ENCODE measurements around the gene CLDND2. TPM values are rescaled to one million over a fixed set of nuclear protein-coding genes. Genes with fewer than 3 reads are reported as not detected.
A peak's percentile ranks its signal among the peaks of the same experiment; 100 is the strongest.
"Not testable (repeated sequence)": the region's sequence is repeated elsewhere in the genome, so short reads cannot be mapped to it uniquely, and the experiment has no call there.

Gene CLDND2
- total and polyA plus RNA-seq, 10 of the 15 experiments (the other 5 are each of a cell fraction or from before 2014, with no cell fraction given): 0.24 to 7.1 (median 1.8) TPM; not detected in 1

GRCh38 chr19:51407511-51408131 is 38.8 kb upstream of the CLDND2 start (continued):
- TF ChIP-seq NBN (IDR thresholded peaks at IDR 0.05): no peak

GRCh38 chr19:51402117-51402516 is 33.3 kb upstream of the CLDND2 start:
- Histone ChIP-seq H3K27ac (ENCODE audit: control insufficient read depth, insufficient read depth) (no peak overlapping the region), H3K4me2 (ENCODE audit: control insufficient read depth, insufficient read depth) (no peak overlapping the region), H3K4me1 (ENCODE audit: control insufficient read depth, insufficient read depth, low read length) (no peaks in the 10 kb centered on the region), H3K36me3 (ENCODE audit: control insufficient read depth in 2 of 2, insufficient read depth in 2 of 2, low read length in 1 of 2) (no peaks in the 10 kb centered on the region), H4K20me1 (ENCODE audit: control insufficient read depth, insufficient read depth) (no peaks in the 10 kb centered on the region), H3K79me2 (ENCODE audit: control insufficient read depth, insufficient read depth, low read length) (no peaks in the 10 kb centered on the region), H3K9ac (ENCODE audit: control insufficient read depth, insufficient read depth, low read length) (no peak overlapping the region), H3K27me3 (replicated peaks in 1 of 2; ENCODE audit: control insufficient read depth in 2 of 2, insufficient read depth in 2 of 2, low read length in 1 of 2) (no peaks in the 10 kb centered on the region), H2AFZ (ENCODE audit: control insufficient read depth, low read depth, low read length) (no peak overlapping the region), H3K4me3 (no peak overlapping the region), H3K9me3 (replicated peaks; ENCODE audit: control insufficient read depth, insufficient read depth, low read length) (peaks cover 7% of the 10 kb centered on the region)
- intact Hi-C loops (cut with micrococcal nuclease; ENCODE audit: unreplicated experiment) (no loop called here), in situ Hi-C loops (cut with MboI) (no loop called here)
- CTCF ChIA-PET: interaction anchor here (2.0 to 6.0 kb wide), 3 partner anchors 16 to 38 kb away, joined by 8 to 41 read pairs (median 38); partner anchors contain the start of gene SIGLEC10
- ATAC-seq (no peak), FAIRE-seq (no peak), DNase-seq (ENCODE audit: low read depth, low spot score) (no peak)
- SMC1A ChIA-PET (ENCODE audit: uncharacterized antibody, unreplicated experiment): no interaction called here
- POLR2A ChIA-PET: no interaction called here
- RAD21 ChIA-PET (ENCODE audit: unreplicated experiment): no interaction called here
- TF ChIP-seq CBX5 (IDR thresholded peaks at IDR 0.05; ENCODE audit: low read depth) (peak; percentile 55; the same call in 1 of the 2 replicates), EP300 (IDR thresholded peaks at IDR 0.05; ENCODE audit: borderline replicate concordance in 1 of 2, control insufficient read depth in 1 of 2, low read depth in 2 of 2, low read length in 2 of 2) (no peak)
- 76% methylated on average over 9 of the region's 9 CpGs for WGBS (ENCODE audit: insufficient coverage, insufficient replicate concordance, low lambda C conversion rate, missing lambda C conversion rate)
- BruUV-seq (replicated peaks): no TSS peak

DNA sequence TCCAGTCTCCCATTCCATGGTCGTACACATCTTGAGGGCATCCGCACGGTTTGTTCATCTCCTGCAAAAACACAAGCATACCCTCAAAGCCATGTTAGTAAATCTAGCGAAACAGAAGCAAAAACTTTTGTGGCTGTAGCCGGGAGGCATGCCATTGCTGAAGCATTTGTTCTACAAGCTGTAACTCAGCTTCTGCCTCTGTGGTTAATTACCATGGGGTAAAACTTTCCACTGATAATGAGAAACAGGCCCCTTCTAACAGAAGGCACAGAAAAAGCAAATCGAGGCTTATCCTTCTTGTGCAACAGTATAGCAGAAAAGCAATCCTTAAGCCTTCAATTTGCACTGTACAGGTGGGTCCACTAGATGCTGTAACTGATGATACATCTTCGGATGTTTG is 31.1 kb upstream of the CLDND2 start:
- H2AFZ ChIP-seq (ENCODE audit: control insufficient read depth, low read depth, low read length); H3K4me1 ChIP-seq (ENCODE audit: control insufficient read depth, insufficient read depth, low read length); FAIRE-seq; H3K4me3 ChIP-seq; H3K36me3 ChIP-seq (ENCODE audit: control insufficient read depth in 2 of 2, insufficient read depth in 2 of 2, low read length in 1 of 2); DNase-seq (ENCODE audit: low read depth, low spot score); H3K4me2 ChIP-seq (ENCODE audit: control insufficient read depth, insufficient read depth); BruUV-seq (replicated peaks); H3K79me2 ChIP-seq (ENCODE audit: control insufficient read depth, insufficient read depth, low read length); RAD21 ChIA-PET (ENCODE audit: unreplicated experiment); ATAC-seq; H4K20me1 ChIP-seq (ENCODE audit: control insufficient read depth, insufficient read depth); H3K27me3 ChIP-seq (replicated peaks in 1 of 2; ENCODE audit: control insufficient read depth in 2 of 2, insufficient read depth in 2 of 2, low read length in 1 of 2); H3K9ac ChIP-seq (ENCODE audit: control insufficient read depth, insufficient read depth, low read length); H3K27ac ChIP-seq (ENCODE audit: control insufficient read depth, insufficient read depth); H3K9me3 ChIP-seq (replicated peaks; ENCODE audit: control insufficient read depth, insufficient read depth, low read length); intact Hi-C loops (cut with micrococcal nuclease; ENCODE audit: unreplicated experiment): not testable (repeated sequence)
- 94% methylated on average over 7 of the region's 7 CpGs for WGBS (ENCODE audit: insufficient coverage, insufficient replicate concordance, low lambda C conversion rate, missing lambda C conversion rate)
- in situ Hi-C loops (cut with MboI): loop anchor here (25.0 kb wide), 1 partner anchor 1137 kb away; the partner anchor contains the start of gene ZNF808
- ChIA-PET CTCF (interaction anchor here (0.8 to 6.0 kb wide), 9 partner anchors 8 to 60 kb away, joined by 3 to 49 read pairs (median 5); partner anchors contain the start of gene SIGLEC10), SMC1A (ENCODE audit: uncharacterized antibody, unreplicated experiment) (interaction anchor here (1.3 to 1.4 kb wide), 4 partner anchors 8 to 38 kb away, joined by 3 to 5 read pairs (median 4); partner anchors contain the start of genes NKG7 and SIGLEC10), POLR2A (interaction anchor here (0.8 kb wide), 1 partner anchor 18 kb away, joined by 3 read pairs; the partner anchor contains the start of gene SIGLEC10)
